K562 (cell line): ENCODE measurements around the gene RBMS3. TPM values are rescaled to one million over a fixed set of nuclear protein-coding genes. Genes with fewer than 3 reads are reported as not detected.

ENCODE experiments used
- ATAC-seq: fragments of 200-7000 bp; cut with Tn5 transposase; 3 replicates; pipeline ENCODE4 v1.9.1; 2020; ENCODE audit warnings: moderate library complexity
- BruUV-seq: library from RNA; stranded (reverse); fragments of 400-500 nt; replicated peaks from 2 replicates; lab custom pipeline; 2021; lab: Mats Ljungman, UMichigan
- CTCF ChIA-PET: fragments of 300-600 bp; formaldehyde crosslinking; extraction: SDS; loops from one replicate; lab custom pipeline; 2021; ENCODE audit warnings: low intra/inter-chr PET ratio; lab: Yijun Ruan, JAX
- POLR2A ChIA-PET: fragments of 300-600, 350-650 bp; sonication (Branson Sonifier 250); formaldehyde crosslinking; extraction: SDS; loops from one replicate; lab custom pipeline; 2021; ENCODE audit warnings: antibody characterized with exemption, inconsistent platforms; lab: Yijun Ruan, JAX
- DNase-seq, 4 experiments: peaks; one replicate each; pipeline versions ENCODE4 v3.0.0 to v3.0.0-alpha.2; 2011 to 2018; ENCODE audit warnings: low spot score in 3 of 4, mixed read lengths in 3 of 4; ENCODE audit errors: extremely low read depth in 1 of 4
- FAIRE-seq: peaks from 2 replicates; lab custom pipeline; 2011; peaks lifted over from hg19 to GRCh38; lab: Jason Lieb, UNC
- H2AFZ ChIP-seq: 2 replicates; pipeline ENCODE4 v1.6.0; 2011; ENCODE audit warnings: low read depth, low read length, control low read depth, inconsistent platforms
- H3K27ac ChIP-seq: fragments of 200-600 bp; 3 replicates; pipeline ENCODE4 v1.8.0; 2011; ENCODE audit warnings: low read depth, mild to moderate bottlenecking, control low read depth, inconsistent platforms, low read length, moderate library complexity, mixed read lengths; ENCODE audit errors: extremely low read depth
- H3K27me3 ChIP-seq, 2 experiments: fragments of 300-600 bp in 1 of 2; 2 replicates in 1 of 2; 3 replicates in 1 of 2; pipeline versions ENCODE4 v1.6.0 to v1.8.0; 2011; ENCODE audit warnings: inconsistent platforms in 2 of 2, low read length in 2 of 2, mild to moderate bottlenecking in 1 of 2, mixed read lengths in 1 of 2, moderate library complexity in 1 of 2; ENCODE audit not compliant: control insufficient read depth in 2 of 2, insufficient read depth in 2 of 2
- H3K36me3 ChIP-seq: fragments of 300-600 bp; 3 replicates; pipeline ENCODE4 v1.8.0; 2011; ENCODE audit warnings: mild to moderate bottlenecking, low read length, inconsistent platforms; ENCODE audit not compliant: control insufficient read depth, insufficient read depth
- H3K4me1 ChIP-seq, 2 experiments: fragments of 200-600 bp in 1 of 2; replicated peaks in 1 of 2; 2 replicates in 1 of 2; 3 replicates in 1 of 2; pipeline versions ENCODE4 v1.5.1 to v1.8.0; 2011; ENCODE audit warnings: inconsistent platforms in 2 of 2, low read length in 2 of 2, mild to moderate bottlenecking in 1 of 2, mixed read lengths in 1 of 2, moderate library complexity in 1 of 2; ENCODE audit not compliant: control insufficient read depth in 2 of 2, insufficient read depth in 2 of 2
- H3K4me2 ChIP-seq: 2 replicates; pipeline ENCODE4 v1.6.1; 2011; ENCODE audit warnings: low read length, control low read depth, inconsistent platforms, mixed read lengths; ENCODE audit not compliant: insufficient read depth
- H3K4me3 ChIP-seq: fragments of 200-600 bp; sonication (generic), shearing (Covaris generic); 2 replicates; pipeline ENCODE4 v1.5.1; 2016; ENCODE audit warnings: control low read depth, inconsistent platforms
- H3K79me2 ChIP-seq: fragments of 200-600 bp; 3 replicates; pipeline ENCODE4 v1.8.0; 2011; ENCODE audit warnings: low read length, inconsistent platforms; ENCODE audit not compliant: control insufficient read depth, insufficient read depth
- H3K9ac ChIP-seq, 2 experiments: 2 replicates each; pipeline versions ENCODE4 v1.6.0 to v1.6.1; 2011; ENCODE audit warnings: low read depth in 2 of 2, low read length in 2 of 2, control low read depth in 1 of 2, inconsistent platforms in 1 of 2, mild to moderate bottlenecking in 1 of 2, mixed read lengths in 1 of 2; ENCODE audit not compliant: insufficient read depth in 1 of 2
- H3K9me1 ChIP-seq: one replicate; pipeline ENCODE4 v1.6.0; 2011; ENCODE audit warnings: inconsistent platforms, mild to moderate bottlenecking, low read length, moderate library complexity; ENCODE audit not compliant: control insufficient read depth, insufficient read depth
- H3K9me3 ChIP-seq: replicated peaks from 2 replicates; pipeline ENCODE4 v1.5.1; 2011; ENCODE audit warnings: low read depth, low read length, inconsistent platforms; ENCODE audit not compliant: control insufficient read depth, insufficient read depth
- H4K20me1 ChIP-seq: replicated peaks from 2 replicates; pipeline ENCODE4 v1.6.1; 2011; ENCODE audit warnings: low read length, inconsistent platforms, mixed read lengths; ENCODE audit not compliant: control insufficient read depth, insufficient read depth
- ARNT ChIP-seq, 2 experiments: fragments of 450-650 bp; IDR thresholded peaks; 2 replicates each; pipeline ENCODE4 v1.6.1; 2016; ENCODE audit warnings: mild to moderate bottlenecking in 1 of 2
- CBX2 ChIP-seq: fragments of 200-600 bp; sonication (generic); IDR thresholded peaks from one replicate; pipeline ENCODE4 v1.6.1; 2012; ENCODE audit warnings: mild to moderate bottlenecking, low read length, inconsistent platforms; ENCODE audit not compliant: insufficient read depth, poor library complexity, severe bottlenecking
- HNRNPH1 ChIP-seq: fragments of 200-400 bp; formaldehyde crosslinking; optimal IDR thresholded peaks from 2 replicates; pipeline ENCODE3; 2017; ENCODE audit warnings: low read depth, mild to moderate bottlenecking, low read length, moderate library complexity
- KLF13 ChIP-seq: fragments of 450-650 bp; IDR thresholded peaks from 2 replicates; pipeline ENCODE4 v1.6.1; 2016; ENCODE audit warnings: missing genetic modification characterization, low read depth, mild to moderate bottlenecking, missing compliant biosample characterization, moderate library complexity, borderline replicate concordance
- MAFF ChIP-seq: IDR thresholded peaks from 2 replicates; pipeline ENCODE4 v1.6.1; 2012; ENCODE audit warnings: low read length, improper control_type of control experiment
- MAFG ChIP-seq: fragments of 450-650 bp; conservative IDR thresholded peaks from 2 replicates; pipeline ENCODE4 v1.6.1; 2016; ENCODE audit warnings: missing genetic modification characterization, missing compliant biosample characterization
- MAFK ChIP-seq: IDR thresholded peaks from 2 replicates; pipeline ENCODE4 v1.6.1; 2011; ENCODE audit warnings: low read length, improper control_type of control experiment
- RFX5 ChIP-seq: IDR thresholded peaks from 2 replicates; pipeline ENCODE4 v1.6.1; 2011; ENCODE audit warnings: low read depth, mild to moderate bottlenecking, improper control_type of control experiment, low read length
- TEAD1 ChIP-seq, 2 experiments: fragments of 450-650 bp in 1 of 2; sonication (generic) in 1 of 2; formaldehyde crosslinking; IDR thresholded peaks; 2 replicates each; pipeline versions ENCODE4 v1.4.0 to v1.8.0; 2020 to 2022; ENCODE audit warnings: mild to moderate bottlenecking in 2 of 2, missing genetic modification reagents in 1 of 2
- ZC3H11A ChIP-seq: IDR thresholded peaks from 2 replicates; pipeline ENCODE4 v1.6.1; 2012; ENCODE audit warnings: low read depth, low read length, improper control_type of control experiment
- ZFX ChIP-seq: sonication (generic); formaldehyde crosslinking; IDR thresholded peaks from 2 replicates; pipeline ENCODE4 v1.8.0; 2022; ENCODE audit warnings: mild to moderate bottlenecking, missing genetic modification reagents, moderate library complexity
- ZNF143 ChIP-seq: sonication (generic); formaldehyde crosslinking; IDR thresholded peaks from 2 replicates; pipeline ENCODE4 v1.9.0; 2022; ENCODE audit warnings: mild to moderate bottlenecking, missing genetic modification reagents
- ZNF316 ChIP-seq: fragments of 450-650 bp; IDR thresholded peaks from 2 replicates; pipeline ENCODE4 v1.6.1; 2016
- in situ Hi-C: fragments of 300-500 bp; cut with MboI; formaldehyde crosslinking; loops from 4 replicates; pipeline ENCODE4 v1.15.0; 2018; ENCODE audit warnings: inconsistent platforms, mixed read lengths
- intact Hi-C: fragments of 100-400 bp; cut with micrococcal nuclease; formaldehyde crosslinking; loops from 2 replicates; pipeline ENCODE4 v1.14.2; 2022
- polyA plus RNA-seq, 8 experiments: library from polyadenylated mRNA; depleted of rRNA in 4 of 8; stranded (reverse) in 5 of 8; unstranded in 3 of 8; fragments of >200 nt; fragmentation: Nextera tagmentation in 2 of 8; fragmentation: Illumina TruSeq in 1 of 8; extraction: Ambion mirVana in 2 of 8; extraction: Trizol in 1 of 8; gene quantifications; 2 replicates each; pipeline versions ENCODE4 v1.2.1 to v1.2.3, GENCODE V29; 2011 to 2014; ENCODE audit warnings: inconsistent platforms in 1 of 8, missing spikeins in 1 of 8
- total RNA-seq, 7 experiments: library from RNA; depleted of rRNA in 6 of 7; stranded (reverse); fragments of >200 nt in 6 of 7; fragmentation: Illumina TruSeq in 2 of 7; extraction: Trizol in 2 of 7; gene quantifications; 2 replicates each; pipeline versions ENCODE4 v1.2.1 to v1.2.3, GENCODE V29; 2011 to 2021; ENCODE audit warnings: low replicate concordance in 1 of 7
- TF ChIP-seq, protein P1 (sequence below): fragments of 450-650 bp; IDR thresholded peaks from 2 replicates; pipeline ENCODE4 v1.6.1; 2018; ENCODE audit warnings: mild to moderate bottlenecking, low read depth; ENCODE audit not compliant: partially characterized antibody
- TF ChIP-seq, protein P2 (sequence below): sonication (generic); formaldehyde crosslinking; IDR thresholded peaks from 2 replicates; pipeline ENCODE4 v1.8.0; 2022; ENCODE audit warnings: missing genetic modification reagents, mild to moderate bottlenecking, borderline replicate concordance

RBMS3 gene
- total and polyA plus RNA-seq, 9 of the 15 experiments (the other 6 are each of a cell fraction or from before 2014, with no cell fraction given): 0.20 TPM; not detected in 8

DNA sequence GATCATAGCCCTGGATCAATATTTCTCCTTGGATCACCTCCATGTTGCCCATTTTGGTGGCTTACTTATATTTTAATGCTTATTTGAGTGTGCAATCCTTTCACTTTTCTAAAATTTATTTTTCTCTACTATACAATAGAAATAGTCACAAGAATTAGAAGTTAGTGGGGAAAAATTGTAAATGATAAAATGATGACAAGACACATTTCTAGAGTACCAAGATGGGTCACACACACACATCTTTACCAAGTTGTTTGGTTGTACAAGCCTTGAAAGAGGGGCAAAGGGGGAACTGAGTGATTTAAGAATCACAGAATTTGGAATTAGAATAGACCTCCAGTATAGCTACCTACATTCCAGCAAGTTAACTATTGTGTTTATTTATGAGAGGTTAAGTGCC lies 545.8 kb downstream of the RBMS3 start:
- BruUV-seq: no TSS peak
- H3K4me3 ChIP-seq: no peak overlapping the region
- CTCF ChIA-PET: no interaction called here
- ATAC-seq (no peak), FAIRE-seq (no peak), DNase-seq (no peak)
- intact Hi-C loops (no loop called here), in situ Hi-C loops (no loop called here)
- H3K9ac ChIP-seq: no peak overlapping the region
- H3K27me3 ChIP-seq: no peaks in the 10 kb centered on the region
- H3K79me2 ChIP-seq: no peaks in the 10 kb centered on the region
- POLR2A ChIA-PET: no interaction called here
- H3K9me1 ChIP-seq: no peaks in the 10 kb centered on the region
- TF ChIP-seq ZC3H11A (no peak), MAFF (peak; percentile 54), MAFG (tag) (0 out of 2 replicates have a peak, but pooled peaks have one; percentile 45), MAFK (peak; percentile 58), CBX2 (no peak), ZNF316 (peak; percentile 55), ARNT (IDR thresholded peaks at IDR 0.05) (no peak)
- no peaks in the 10 kb centered on the region for H3K4me1 ChIP-seq
- no peaks in the 10 kb centered on the region for H4K20me1 ChIP-seq
- no peak overlapping the region for H3K4me2 ChIP-seq
- H3K9me3 ChIP-seq: no peaks in the 10 kb centered on the region
- no peak overlapping the region for H2AFZ ChIP-seq
- H3K36me3 ChIP-seq: no peaks in the 10 kb centered on the region
- no peak overlapping the region for H3K27ac ChIP-seq

DNA sequence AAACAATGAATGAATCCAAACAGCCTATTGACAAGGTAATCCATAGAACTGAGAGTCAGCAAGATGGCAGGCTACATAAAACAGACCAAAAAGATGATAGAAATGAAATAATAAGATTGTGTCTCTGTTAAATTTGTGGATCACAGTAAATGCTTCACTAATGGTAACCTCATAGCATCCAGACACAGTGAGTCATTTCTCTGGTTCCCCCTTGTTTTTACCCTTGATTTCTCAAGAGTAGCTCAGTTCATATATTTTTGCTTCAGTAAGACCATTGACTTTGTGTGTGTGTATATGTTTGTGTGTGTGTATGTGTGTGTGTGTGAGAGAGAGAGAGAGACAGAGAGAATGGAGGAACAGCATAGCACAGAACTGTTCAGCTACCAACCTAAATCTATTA lies 546.9 kb downstream of the RBMS3 start:
- no TSS peak for BruUV-seq
- Histone ChIP-seq H3K27ac (no peak overlapping the region), H3K4me2 (no peak overlapping the region), H3K9me3 (no peaks in the 10 kb centered on the region), H3K36me3 (no peaks in the 10 kb centered on the region), H2AFZ (no peak overlapping the region), H3K9ac (no peak overlapping the region), H4K20me1 (no peaks in the 10 kb centered on the region), H3K27me3 (no peaks in the 10 kb centered on the region), H3K79me2 (no peaks in the 10 kb centered on the region), H3K9me1 (no peaks in the 10 kb centered on the region), H3K4me3 (no peak overlapping the region), H3K4me1 (no peaks in the 10 kb centered on the region)
- DNase-seq (no peak), FAIRE-seq (no peak), ATAC-seq (no peak)
- intact Hi-C loops (no loop called here), in situ Hi-C loops (no loop called here)
- CTCF ChIA-PET: no interaction called here
- POLR2A ChIA-PET: no interaction called here
- no peak for TF ChIP-seq ZFX
- TF ChIP-seq, protein P1, sequence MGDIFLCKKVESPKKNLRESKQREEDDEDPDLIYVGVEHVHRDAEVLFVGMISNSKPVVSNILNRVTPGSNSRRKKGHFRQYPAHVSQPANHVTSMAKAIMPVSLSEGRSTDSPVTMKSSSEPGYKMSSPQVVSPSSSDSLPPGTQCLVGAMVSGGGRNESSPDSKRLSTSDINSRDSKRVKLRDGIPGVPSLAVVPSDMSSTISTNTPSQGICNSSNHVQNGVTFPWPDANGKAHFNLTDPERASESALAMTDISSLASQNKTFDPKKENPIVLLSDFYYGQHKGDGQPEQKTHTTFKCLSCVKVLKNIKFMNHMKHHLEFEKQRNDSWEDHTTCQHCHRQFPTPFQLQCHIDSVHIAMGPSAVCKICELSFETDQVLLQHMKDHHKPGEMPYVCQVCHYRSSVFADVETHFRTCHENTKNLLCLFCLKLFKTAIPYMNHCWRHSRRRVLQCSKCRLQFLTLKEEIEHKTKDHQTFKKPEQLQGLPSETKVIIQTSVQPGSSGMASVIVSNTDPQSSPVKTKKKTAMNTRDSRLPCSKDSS: no peak
- no peak for TF ChIP-seq RFX5
- TF ChIP-seq HNRNPH1: no peak
- TF ChIP-seq KLF13 (tag): no peak
- no peak for TF ChIP-seq ZNF143
- TF ChIP-seq, protein P2, sequence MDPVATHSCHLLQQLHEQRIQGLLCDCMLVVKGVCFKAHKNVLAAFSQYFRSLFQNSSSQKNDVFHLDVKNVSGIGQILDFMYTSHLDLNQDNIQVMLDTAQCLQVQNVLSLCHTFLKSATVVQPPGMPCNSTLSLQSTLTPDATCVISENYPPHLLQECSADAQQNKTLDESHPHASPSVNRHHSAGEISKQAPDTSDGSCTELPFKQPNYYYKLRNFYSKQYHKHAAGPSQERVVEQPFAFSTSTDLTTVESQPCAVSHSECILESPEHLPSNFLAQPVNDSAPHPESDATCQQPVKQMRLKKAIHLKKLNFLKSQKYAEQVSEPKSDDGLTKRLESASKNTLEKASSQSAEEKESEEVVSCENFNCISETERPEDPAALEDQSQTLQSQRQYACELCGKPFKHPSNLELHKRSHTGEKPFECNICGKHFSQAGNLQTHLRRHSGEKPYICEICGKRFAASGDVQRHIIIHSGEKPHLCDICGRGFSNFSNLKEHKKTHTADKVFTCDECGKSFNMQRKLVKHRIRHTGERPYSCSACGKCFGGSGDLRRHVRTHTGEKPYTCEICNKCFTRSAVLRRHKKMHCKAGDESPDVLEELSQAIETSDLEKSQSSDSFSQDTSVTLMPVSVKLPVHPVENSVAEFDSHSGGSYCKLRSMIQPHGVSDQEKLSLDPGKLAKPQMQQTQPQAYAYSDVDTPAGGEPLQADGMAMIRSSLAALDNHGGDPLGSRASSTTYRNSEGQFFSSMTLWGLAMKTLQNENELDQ (CRISPR knock-in tag): no peak
- TF ChIP-seq TEAD1 (CRISPR knock-in tag; IDR thresholded peaks at IDR 0.05): no peak
